Ecto neural progenitor cell (in vitro differentiated cells): ENCODE measurements around the gene FAM72A.
A peak's percentile ranks its signal among the peaks of the same experiment; 100 is the strongest.
"Not testable (repeated sequence)": the region's sequence is repeated elsewhere in the genome, so short reads cannot be mapped to it uniquely, and the experiment has no call there.

Experiments used
- DNase-seq: peaks from one replicate; pipeline ENCODE4 v3.0.0-alpha.2; 2018; ENCODE audit warnings: low spot score

Gene FAM72A

GRCh38 chr1:206202789-206203363, at the start of gene FAM72A:
FAM72A (minus strand) TSS chr1:206202839; CDS start chr1:206202025, 814 bp downstream.
- peak; percentile 96 for DNase-seq

GRCh38 chr1:206250953-206251681, 48.5 kb upstream of the FAM72A start:
- DNase-seq, result not testable (repeated sequence)

GRCh38 chr1:206246129-206246886, 43.7 kb upstream of the FAM72A start:
- not testable (repeated sequence) for DNase-seq

GRCh38 chr1:206245479-206245878, 42.8 kb upstream of the FAM72A start:
- DNase-seq, result not testable (repeated sequence)

- DNase-seq, result not testable (repeated sequence)
Measured at GRCh38 chr1:206243335-206243734, 40.7 kb upstream of the FAM72A start.

GRCh38 chr1:206240288-206240687, 37.6 kb upstream of the FAM72A start:
- DNase-seq, result not testable (repeated sequence)

GRCh38 chr1:206235190-206235589, 32.6 kb upstream of the FAM72A start:
- not testable (repeated sequence) for DNase-seq

GRCh38 chr1:206234189-206234916, 31.7 kb upstream of the FAM72A start:
- DNase-seq, result not testable (repeated sequence)

GRCh38 chr1:206232970-206233645, 30.5 kb upstream of the FAM72A start:
- not testable (repeated sequence) for DNase-seq

- not testable (repeated sequence) for DNase-seq
Measured at GRCh38 chr1:206231989-206232388, 29.4 kb upstream of the FAM72A start.

- DNase-seq, result not testable (repeated sequence)
Measured at GRCh38 chr1:206229286-206229685, 26.6 kb upstream of the FAM72A start.

GRCh38 chr1:206226886-206227285, 24.2 kb upstream of the FAM72A start:
- not testable (repeated sequence) for DNase-seq

GRCh38 chr1:206225386-206225785, 22.7 kb upstream of the FAM72A start:
- not testable (repeated sequence) for DNase-seq

- DNase-seq, result not testable (repeated sequence)
Measured at GRCh38 chr1:206224190-206224776, 21.6 kb upstream of the FAM72A start.

GRCh38 chr1:206221585-206221984, 18.9 kb upstream of the FAM72A start:
- not testable (repeated sequence) for DNase-seq

GRCh38 chr1:206220332-206221000, 17.8 kb upstream of the FAM72A start:
- DNase-seq, result not testable (repeated sequence)

GRCh38 chr1:206219514-206220331, 17.1 kb upstream of the FAM72A start:
- not testable (repeated sequence) for DNase-seq

- not testable (repeated sequence) for DNase-seq
Measured at GRCh38 chr1:206218765-206219164, 16.1 kb upstream of the FAM72A start.

- not testable (repeated sequence) for DNase-seq
Measured at GRCh38 chr1:206218285-206218684, 15.6 kb upstream of the FAM72A start.
